GM21619 (cell line): ENCODE measurements around the gene STK11.
"Not testable (repeated sequence)": the region's sequence is repeated elsewhere in the genome, so short reads cannot be mapped to it uniquely, and the experiment has no call there.

ENCODE experiments used
- ATAC-seq: cut with Tn5 transposase; IDR thresholded peaks from one replicate; pipeline ENCODE4 v1.9.1; 2021; ENCODE audit not compliant: unreplicated experiment

Gene STK11

GRCh38 chr19:1236576-1236975, 31.0 kb downstream of the STK11 start:
- ATAC-seq = no peak

GRCh38 chr19:1237027-1237659, 31.6 kb downstream of the STK11 start:
- ATAC-seq = no peak

GRCh38 chr19:1237754-1238368, 32.3 kb downstream of the STK11 start, which contains the start of gene CBARP:
CBARP (minus strand) TSS chr19:1238005; CDS start chr19:1236100, 1,905 bp downstream.
- ATAC-seq = no peak

- no peak for ATAC-seq
These were observed 33.1 kb downstream of the STK11 start for GRCh38 chr19:1238369-1239303.

GRCh38 chr19:1239420-1239795, 33.8 kb downstream of the STK11 start:
- ATAC-seq = no peak

GRCh38 chr19:1239796-1240737, 34.5 kb downstream of the STK11 start:
- ATAC-seq = peak; percentile 30

GRCh38 chr19:1240925-1241324, 35.3 kb downstream of the STK11 start:
- no peak for ATAC-seq

GRCh38 chr19:1241417-1242095, 36.0 kb downstream of the STK11 start, which contains the start of gene ATP5F1D:
ATP5F1D (plus strand) TSS chr19:1241751; CDS start chr19:1241851, 100 bp downstream.
- peak; percentile 35 for ATAC-seq

- ATAC-seq = no peak
These were observed 38.5 kb downstream of the STK11 start for GRCh38 chr19:1243768-1244692.

- no peak for ATAC-seq
These were observed 39.3 kb downstream of the STK11 start for GRCh38 chr19:1244693-1245451.

GRCh38 chr19:1245494-1246264, 40.1 kb downstream of the STK11 start:
- no peak for ATAC-seq

- ATAC-seq = not testable (repeated sequence)
These were observed 40.9 kb downstream of the STK11 start for GRCh38 chr19:1246265-1247087.

- no peak for ATAC-seq
These were observed 42.2 kb downstream of the STK11 start for GRCh38 chr19:1247748-1248138.

GRCh38 chr19:1248139-1248785, 42.7 kb downstream of the STK11 start, which contains the start of gene MIDN:
MIDN (plus strand) TSS chr19:1248583; CDS start chr19:1250297, 1,714 bp downstream.
- ATAC-seq = peak; percentile 15

- ATAC-seq = peak; percentile 26
These were observed 43.3 kb downstream of the STK11 start for GRCh38 chr19:1248786-1249297.
